ENCODE data around the gene TM9SF3.
A peak's percentile ranks its signal among the peaks of the same experiment; 100 is the strongest.

Gene TM9SF3

DNA sequence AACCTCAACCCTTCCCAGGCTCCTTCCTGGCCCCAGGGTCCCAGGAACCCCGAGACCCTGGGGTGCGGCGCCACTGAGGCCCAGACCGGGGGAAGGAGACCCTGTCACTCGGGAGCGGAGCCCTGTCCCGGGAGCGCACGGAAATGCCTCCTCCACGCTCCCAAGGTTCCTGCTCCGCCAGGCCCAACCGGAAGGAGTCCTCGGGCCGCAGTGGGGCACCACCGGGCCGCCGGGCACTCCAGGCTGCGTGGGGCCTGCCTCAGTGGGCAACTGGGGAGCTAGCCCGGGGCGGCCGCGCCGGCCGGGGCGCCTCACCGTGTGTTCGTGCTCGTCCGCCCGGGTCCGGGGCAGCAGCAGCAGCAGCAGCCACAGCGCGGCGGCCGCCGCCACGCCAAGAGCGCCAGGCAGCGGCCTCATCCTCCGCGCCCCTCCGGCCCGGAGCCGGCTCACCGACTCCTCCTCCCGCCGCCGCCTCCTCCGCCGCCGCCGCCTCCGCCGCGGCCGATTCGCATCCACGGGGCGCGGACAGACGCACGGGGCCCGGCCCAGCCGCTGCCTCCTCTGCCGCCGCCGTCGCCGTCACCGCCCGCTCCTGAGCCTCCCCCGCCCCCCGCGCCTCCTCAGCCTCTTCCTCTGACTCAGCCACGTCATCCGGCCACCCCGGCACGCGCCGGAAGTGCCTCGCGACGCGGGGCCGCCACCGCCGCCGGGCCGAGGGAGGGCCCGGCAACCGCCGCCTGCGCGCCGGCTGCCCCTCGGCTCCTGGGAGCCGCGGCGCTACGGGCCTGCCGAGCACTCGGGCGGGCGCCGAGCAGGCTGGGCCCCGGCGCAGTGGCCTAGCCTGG lies at the start of gene TM9SF3:
TM9SF3 (minus strand) TSS at position 594 of the 845 bp plus-strand sequence; CDS start at position 417, 177 bp downstream.
- DNase-seq (ENCODE audit: low spot score): peak; percentile 92

DNA sequence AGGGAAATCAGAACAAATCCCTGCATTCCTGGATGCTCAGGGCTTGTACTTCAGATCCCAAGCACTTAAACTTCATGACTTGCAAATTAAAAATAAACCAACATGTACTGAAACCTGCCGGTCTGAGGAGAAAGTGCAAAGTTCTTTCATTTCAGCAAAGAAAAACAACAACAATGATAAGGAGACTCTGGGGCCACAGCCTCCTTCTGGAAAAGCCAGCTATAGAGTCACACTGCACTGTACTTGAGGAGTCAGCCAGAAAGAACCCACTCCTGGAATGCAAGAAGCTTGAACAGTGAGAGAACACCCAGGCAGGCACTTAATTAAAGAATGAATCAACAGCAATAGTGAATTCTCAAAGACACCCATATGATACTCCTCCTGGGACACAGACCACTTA lies 49.7 kb upstream of the TM9SF3 start:
- no peak for DNase-seq (ENCODE audit: low spot score)

DNA sequence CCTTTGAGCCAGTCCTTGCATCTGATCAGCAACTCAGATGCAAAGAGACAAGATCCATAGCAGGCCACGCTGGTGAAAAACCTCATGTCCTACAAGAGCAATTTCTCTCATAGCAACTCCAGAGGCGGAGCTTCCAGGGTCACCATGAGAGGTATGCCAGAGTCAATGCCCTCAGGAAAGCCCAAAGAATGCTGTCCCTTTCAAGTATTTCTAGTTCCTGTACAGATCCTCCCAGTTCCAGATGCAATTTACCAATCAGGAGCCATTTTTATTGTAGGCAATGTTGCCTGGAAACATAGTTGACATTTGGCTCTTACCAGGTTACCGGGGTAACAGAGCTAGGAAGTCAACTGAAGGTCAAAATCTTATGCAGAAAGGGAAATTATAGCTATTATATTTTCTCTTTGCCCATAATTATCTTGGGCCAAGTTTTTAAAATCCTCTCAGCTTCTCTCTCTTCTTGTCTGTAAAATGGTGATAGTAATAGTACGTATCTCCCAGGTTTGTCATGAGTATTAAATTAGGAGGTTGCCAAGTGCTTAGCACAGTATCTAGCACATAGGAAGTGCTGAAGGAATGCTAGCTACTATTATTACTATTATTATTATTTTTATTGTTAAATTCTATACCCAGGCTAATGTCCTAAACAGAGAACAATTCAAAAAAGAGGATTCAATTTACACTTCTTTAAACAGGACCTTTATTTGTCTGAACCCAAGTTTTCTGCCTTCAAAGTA lies 46.3 kb upstream of the TM9SF3 start:
- no peak for DNase-seq (ENCODE audit: low spot score)

DNA sequence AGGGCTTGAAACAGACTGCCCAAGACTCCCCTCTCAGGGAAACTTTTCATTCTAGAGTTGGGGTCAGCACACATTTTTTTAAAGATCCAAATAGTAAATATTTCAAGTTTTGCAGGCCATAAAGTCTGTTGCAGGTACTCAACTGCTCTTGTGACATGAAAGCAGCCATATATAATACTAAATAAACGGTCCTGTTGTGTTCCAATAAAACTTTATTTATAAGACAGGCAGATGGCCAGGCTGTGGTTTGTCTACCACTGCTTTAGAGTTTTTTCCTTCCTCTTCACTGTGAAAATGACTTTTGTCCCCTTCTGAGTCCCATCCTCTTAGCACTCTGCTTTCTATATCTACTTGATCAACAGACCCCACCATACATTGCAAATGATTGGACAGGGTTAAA lies 40.5 kb upstream of the TM9SF3 start:
- DNase-seq (ENCODE audit: low spot score): no peak

DNA sequence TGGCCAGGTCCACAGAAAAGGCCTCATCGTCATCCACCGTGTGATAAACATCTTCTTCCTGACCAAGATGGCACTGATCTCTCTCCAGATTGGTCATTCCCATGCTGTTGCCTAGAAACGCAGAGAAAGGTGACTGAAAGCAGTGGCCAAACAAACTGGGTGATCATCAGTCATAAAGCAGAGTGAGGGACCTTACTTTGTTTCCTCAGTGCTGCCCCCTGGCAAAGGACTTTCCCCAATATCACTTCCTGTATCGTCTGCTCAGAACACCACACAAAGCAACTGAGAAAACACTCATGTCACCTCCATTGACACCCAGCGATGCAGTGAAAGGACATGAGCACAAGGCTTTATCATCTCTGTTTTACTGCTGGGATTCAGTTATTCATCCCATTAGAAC lies 40.0 kb upstream of the TM9SF3 start:
- DNase-seq (ENCODE audit: low spot score): no peak

DNA sequence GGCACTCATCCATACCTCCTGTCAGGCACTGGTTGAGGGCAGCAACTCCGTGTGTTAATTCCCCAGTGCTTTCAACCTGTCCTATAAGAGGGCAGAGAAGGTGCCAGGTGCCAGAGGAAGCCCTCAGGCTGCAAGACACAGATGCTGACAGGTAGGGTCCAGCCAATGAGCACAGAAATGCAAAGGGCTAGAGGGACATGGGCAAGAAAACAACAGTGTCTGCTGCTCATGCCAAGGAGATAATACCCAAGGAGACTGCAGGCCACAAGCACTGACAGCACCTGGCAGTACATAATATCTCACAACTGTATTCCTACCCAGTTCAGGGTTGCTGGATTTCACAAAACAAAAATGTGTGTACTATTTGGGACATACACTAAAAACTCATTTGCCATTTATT lies 38.4 kb upstream of the TM9SF3 start:
- no peak for DNase-seq (ENCODE audit: low spot score)

DNA sequence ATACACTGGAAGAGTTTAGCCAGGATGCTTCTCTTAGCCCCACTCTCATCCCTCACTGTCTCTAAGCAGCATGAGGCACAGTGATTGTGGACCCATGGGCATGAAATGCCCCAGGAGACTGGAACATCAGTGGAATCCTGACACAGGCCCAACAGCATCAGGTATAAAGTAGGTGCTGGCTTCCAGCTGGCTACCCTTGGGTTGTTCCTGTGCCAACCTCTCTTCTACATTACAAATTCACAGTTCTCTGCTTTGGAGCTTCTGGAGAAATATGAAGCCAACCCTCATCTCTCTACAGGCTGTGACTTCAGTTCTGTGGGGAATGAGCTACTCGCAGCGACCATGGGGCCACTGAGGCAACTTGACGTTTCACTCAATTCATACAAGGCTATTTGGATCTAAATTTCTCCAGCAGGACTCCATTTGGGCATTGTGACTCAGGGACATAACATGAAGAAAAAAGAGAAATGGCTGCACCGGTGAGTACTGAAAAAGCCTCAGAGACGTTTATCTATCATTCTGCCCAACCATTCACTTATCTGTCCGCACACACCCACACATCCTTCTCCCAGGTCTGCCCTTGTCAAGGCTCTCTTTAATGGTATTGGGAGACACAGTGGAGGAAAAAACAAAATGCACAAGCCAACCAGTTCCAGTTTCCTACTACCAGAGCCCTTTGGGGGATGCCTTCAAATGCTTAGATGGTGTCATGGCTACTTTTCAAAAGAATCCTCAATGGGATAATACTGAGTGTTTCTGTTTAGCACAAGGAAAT lies 35.4 kb upstream of the TM9SF3 start:
- no peak for DNase-seq (ENCODE audit: low spot score)

DNA sequence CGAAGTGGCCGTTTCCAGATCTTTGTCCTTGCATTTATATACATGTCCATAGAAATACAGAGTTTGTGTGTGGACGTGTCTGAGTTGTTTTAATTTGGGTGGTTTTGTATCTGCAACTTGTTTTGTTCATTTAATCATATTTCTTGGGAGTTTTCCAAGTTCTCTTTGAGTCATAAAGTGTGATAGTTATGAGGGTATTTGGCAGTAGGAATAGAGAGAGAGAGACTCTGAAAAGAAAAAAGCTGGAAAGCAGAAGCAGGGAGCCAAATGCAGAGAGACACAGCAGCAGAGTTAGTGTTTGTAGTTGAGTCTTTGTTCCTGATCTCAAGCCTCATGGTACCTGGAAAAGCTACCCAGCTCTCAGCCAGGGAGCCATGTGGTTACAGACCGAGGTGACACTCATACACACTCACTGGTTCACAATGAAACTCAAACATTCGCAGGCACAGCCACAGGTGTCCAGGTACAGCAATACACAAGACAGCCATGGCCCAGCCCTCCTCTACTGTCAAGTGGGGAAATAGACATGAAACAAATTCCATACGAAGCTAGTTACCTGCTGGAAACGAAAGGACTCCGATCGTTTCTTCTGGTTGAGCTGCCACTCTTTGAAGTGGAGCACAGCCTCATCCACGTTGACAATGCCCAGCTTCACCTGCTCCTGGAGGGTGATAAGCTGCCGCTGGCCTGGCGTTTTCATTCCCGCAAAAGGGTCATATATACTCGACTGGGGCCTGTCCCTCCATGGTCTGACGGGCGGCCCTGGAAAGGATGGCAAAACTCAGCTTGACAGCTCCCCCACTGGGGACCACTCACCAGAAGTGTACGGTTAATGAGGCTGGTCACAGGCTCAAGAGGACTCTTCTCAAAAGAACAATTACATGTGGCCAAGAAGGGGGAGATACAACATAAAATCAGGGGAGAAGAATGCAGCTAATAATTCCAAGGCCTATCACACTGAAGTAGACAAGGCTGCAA lies 33.3 kb upstream of the TM9SF3 start:
- no peak for DNase-seq (ENCODE audit: low spot score)

DNA sequence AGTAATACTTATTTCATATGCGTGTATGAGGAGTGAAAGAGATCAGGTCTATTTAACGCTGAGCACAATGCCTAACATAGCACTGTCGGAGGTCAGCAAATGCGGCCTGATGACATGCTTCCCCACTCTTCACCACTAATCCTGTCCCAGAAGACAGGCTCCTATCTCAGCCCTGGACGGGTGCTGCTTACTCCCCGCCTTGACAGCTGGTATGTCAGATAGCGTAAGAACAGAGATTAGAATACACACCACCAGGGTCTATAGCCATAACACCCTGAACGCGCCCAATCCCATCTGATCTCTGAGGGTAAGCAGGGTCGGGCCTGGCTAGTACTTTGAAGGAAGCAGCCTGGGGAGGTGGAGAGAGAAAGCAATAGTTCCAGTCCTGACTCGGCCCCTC lies 32.3 kb upstream of the TM9SF3 start:
- DNase-seq (ENCODE audit: low spot score): no peak

DNA sequence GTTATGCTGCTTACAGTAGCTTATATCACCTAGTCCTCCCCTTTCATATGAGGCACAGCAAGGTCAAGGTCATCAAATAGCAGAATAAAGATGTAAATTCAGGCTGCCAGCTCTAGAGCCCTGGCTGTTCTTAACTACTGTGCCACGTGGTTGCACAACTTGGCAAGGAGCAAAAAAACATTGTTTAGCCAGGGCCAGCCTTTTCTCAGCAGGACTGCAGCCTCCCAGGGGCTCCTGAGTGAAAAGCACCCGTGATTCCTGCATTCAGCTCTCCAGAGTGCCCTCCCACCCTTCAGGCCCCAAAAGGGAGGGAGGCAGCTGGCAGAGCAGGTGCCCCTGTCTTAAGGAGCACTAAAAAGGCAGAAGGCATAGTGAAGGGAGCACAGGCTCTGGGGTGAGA lies 31.8 kb upstream of the TM9SF3 start:
- no peak for DNase-seq (ENCODE audit: low spot score)

DNA sequence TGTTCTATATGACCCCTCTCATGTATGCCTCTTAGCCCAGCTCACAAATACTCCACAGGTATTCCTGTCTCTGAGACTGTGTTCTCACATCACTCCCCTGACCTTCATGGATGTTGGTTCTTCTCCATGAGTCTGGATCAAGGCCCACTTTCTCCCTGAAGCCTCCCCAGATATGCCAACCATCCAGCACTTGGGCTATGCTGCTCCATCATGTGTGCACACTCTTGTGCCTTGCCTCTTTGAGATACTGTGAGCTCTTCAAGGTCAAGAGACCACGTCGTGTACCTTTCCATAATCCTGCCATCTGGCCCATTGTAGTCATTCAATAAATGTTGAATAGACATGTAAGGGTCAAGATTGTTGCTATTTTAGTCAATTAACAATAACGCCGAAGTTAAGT lies 30.1 kb upstream of the TM9SF3 start:
- no peak for DNase-seq (ENCODE audit: low spot score)

DNA sequence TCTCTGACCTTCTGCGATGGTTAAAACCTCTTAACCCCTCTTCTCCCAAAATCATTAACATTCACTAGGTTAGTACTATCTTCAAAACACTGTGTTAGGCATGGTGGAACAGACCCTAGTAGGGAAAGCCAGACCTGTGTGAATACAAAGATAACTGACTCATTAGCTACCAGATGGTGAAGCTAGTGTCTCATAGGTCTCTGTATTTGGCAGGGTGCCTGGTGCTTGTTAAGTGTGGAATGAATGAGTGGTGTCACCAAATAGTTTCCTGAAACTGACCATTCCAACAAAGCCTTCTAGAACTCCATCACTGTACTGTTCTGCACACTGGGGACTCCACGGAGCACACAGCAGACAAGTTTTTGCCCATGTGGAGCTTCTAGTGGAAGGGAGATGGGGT lies 27.7 kb upstream of the TM9SF3 start:
- DNase-seq (ENCODE audit: low spot score): no peak

DNA sequence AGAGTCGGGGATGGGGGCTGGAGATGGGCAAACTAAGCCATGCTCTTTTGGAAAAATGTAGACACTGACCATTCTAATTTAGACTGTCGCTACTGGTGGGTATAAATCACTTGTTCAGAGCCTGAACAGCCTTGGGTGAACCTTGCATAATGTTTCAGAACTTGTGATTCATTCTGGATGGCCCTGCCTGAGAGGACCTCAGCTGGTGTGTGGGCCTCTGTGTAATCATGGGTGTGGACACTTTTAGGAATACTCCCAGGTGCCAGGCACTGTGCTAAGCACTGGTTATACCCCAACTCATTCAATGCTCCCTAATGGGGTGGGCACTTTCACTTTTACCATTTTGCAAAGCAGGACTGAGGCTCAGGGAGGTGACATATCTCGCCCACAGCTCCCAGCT lies 26.8 kb upstream of the TM9SF3 start:
- no peak for DNase-seq (ENCODE audit: low spot score)

DNA sequence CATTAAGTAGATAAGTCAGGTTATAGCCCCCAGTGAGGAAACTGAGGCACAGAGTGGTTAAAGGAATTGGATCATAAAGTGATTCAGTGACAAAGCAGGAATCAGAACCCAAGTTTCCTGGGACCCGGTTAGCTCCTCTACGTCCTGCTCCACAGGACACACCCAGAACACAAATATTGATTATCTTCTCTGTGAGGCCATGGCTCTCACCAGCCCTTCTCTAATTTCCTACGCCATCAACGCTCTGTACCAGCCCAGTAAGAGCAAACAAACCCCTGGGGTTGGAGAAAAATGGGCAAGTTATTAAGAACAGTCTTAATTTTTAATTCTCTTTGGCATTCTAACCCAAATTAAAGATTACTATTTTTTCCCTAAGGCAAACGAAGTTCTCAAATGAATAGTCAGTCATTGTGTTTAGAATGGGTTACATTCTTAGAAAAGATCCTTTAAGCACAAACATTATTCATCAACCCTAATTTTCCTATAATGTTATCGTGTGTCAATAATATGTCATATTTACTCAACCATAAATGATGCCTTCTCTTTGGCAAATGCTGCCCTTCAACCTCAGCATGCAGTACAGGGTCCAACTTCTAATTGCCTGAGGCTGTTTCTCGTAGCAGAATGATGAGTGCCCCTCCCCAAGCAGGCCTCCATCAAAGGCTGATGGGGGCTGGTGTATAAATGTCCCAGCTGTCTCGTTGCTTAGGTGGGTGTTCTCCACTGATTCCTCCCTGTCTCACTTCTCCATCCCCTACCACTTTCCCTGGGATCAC lies 25.4 kb upstream of the TM9SF3 start:
- DNase-seq (ENCODE audit: low spot score): no peak

DNA sequence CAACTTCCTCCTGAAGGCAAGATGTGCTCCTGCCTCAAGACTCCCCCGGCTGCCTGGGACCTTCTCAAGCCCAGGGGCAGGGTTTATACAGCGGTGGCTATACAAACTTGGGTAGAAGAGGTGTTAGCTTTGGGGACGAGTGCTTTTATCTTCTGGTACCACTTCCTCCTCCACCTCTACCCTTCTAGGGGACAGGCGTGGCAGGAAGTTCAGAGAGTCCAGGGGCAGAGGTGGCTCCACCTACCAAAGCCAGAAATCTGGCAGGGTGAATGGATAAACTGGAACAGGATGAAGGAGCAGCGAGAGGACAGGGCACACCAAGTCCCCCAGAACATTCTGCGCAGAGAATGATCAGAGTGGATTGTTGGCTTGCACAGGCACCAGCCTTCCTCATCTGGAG lies 24.0 kb upstream of the TM9SF3 start:
- DNase-seq (ENCODE audit: low spot score): no peak

DNA sequence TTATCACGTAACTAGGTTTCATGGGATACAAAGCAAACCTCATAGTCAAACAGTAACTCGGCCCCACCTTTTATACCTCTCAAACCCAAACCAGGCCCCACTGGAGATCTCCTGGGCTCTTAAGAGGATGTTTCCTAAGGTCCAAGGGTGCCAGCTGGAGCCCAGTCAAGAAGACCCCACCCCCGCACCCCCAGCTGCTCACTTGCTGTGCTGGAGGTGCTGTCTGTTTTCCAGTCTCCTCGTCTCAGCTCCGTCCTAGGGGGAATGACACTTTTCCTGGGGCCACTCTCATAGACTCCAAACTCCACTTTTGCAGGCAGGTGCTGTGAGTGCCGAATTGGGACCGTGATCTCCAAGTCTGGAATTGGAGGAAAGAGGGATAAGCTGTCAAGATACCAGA lies 22.7 kb upstream of the TM9SF3 start:
- no peak for DNase-seq (ENCODE audit: low spot score)

DNA sequence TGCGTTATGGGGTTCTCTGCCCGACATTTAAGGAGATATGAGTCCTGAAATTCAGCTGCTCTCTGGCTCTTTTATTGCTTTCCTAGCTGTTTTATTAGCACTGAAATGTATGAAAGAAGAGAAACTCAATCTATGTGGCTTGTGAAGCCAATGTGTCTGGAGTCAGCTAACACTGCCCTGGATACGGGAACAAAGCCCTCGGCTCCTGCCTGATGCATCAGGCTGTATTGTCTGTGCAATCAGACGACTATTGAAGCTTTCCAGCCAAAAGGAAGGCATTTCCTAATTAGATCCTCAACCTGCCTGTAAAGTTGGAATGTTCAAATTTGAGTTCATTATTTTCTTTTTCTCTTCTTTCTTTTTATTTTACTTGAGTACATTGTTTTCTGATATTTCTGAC lies 22.0 kb upstream of the TM9SF3 start:
- DNase-seq (ENCODE audit: low spot score): no peak

DNA sequence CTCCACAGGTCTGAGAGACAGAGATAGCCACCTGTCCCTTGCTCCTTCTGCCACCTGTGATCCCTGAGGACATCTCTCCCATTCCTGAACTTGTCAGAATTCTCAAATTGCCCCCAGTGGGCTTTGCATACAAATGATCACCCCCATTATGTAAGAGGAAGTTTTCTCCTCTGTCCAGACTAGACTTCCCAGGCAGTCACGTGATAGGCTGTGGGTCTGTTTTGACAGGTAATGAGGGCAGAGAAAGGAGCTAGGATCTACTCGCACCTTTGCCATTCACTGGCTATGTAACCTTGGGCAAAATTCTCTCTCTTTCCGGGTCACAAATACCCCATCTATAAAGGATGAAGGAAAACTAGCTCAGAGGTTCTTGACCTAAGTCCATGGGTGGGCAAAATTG lies 21.4 kb upstream of the TM9SF3 start:
- DNase-seq (ENCODE audit: low spot score): no peak

DNA sequence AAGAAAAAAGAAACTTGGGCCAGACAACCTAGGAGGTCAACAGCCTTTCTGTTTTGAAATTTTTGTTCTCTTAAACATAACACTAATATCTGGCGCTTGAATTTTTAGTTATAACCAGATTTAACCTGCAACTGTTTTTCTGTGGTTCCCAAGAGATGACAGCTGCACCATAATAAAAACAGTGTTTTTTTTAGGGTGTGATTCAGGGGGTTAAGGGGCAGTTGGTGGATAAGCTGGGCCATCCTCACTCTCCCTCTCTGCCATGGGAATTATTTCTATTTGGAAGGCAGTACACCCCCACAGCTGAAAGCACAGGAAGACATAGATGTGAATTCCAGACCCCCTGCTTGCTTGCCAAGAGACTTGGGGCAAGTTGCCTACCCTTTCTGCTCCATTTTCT lies 20.1 kb upstream of the TM9SF3 start:
- DNase-seq (ENCODE audit: low spot score): no peak

DNA sequence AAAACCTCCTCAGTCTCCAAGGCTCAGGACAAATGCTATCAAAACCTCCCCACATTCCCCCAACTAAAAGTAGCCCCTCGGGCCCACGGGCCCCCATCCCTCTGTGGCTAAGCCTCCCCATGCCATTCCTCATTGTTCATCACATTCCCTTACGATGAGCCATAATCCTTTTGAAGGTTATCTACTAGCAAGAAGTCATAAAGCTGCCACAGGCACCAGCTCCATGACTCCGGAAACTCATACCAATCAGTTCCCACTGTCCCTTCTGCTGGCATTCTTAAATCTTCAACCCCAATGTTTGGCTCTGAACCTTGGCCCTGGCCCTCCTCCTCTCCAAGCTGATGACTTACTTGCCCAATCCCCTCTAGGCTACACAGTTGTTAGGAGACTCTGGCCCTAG lies 19.4 kb upstream of the TM9SF3 start:
- no peak for DNase-seq (ENCODE audit: low spot score)

DNA sequence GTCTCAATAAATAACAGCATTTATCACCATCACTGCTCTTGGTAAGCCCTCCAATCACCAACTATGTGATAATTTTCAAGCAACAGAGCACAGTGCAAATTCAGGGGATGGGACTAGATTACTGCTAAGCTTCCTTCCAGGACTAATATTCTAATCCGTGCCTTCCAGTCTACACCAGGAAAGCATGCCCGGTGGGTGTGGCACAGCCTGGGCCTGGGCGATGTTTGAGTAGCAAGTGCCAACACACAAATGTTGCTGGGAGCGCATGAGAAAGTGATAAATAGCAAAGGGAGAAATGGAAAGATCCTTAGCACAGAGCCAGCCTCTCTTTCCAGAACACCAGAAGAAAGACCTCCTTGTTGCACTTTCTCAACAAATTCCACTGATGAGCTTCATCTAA lies 13.5 kb upstream of the TM9SF3 start:
- no peak for DNase-seq (ENCODE audit: low spot score)
